Lower lobe of right lung (tissue), 2 donors: ENCODE results near the gene SEC63. TPM values are rescaled to one million over a fixed set of nuclear protein-coding genes. Genes with fewer than 3 reads are reported as not detected.
"Not testable (repeated sequence)": the region's sequence is repeated elsewhere in the genome, so short reads cannot be mapped to it uniquely, and the experiment has no call there.

ENCODE experiments used
- ATAC-seq, 2 donors: fragments of 200-7000 bp; cut with Tn5 transposase; one replicate each; pipeline ENCODE4 v1.9.1; 2020 to 2022; ENCODE audit warnings: mild to moderate bottlenecking in 2 of 2, moderate library complexity in 2 of 2
- DNase-seq: peaks from one replicate; pipeline ENCODE4 v3.0.0-alpha.2; 2020
- H3K27ac ChIP-seq: fragments of 200-600 bp; one replicate; pipeline ENCODE4 v1.8.0; 2022
- H3K27me3 ChIP-seq: fragments of 200-600 bp; one replicate; pipeline ENCODE4 v1.8.0; 2022; ENCODE audit warnings: low read depth
- H3K36me3 ChIP-seq: fragments of 200-600 bp; one replicate; pipeline ENCODE4 v1.8.0; 2022; ENCODE audit warnings: mild to moderate bottlenecking
- H3K4me1 ChIP-seq: fragments of 200-600 bp; one replicate; pipeline ENCODE4 v1.8.0; 2022
- H3K4me3 ChIP-seq: fragments of 200-600 bp; one replicate; pipeline ENCODE4 v1.8.0; 2022; ENCODE audit warnings: mild to moderate bottlenecking
- H3K9me3 ChIP-seq: fragments of 200-600 bp; one replicate; pipeline ENCODE4 v1.8.0; 2022
- CTCF ChIP-seq: fragments of 200-600 bp; IDR thresholded peaks from one replicate; pipeline ENCODE4 v1.8.0; 2022; ENCODE audit warnings: antibody characterized with exemption, mild to moderate bottlenecking
- intact Hi-C: fragments of 100-400 bp; cut with DNase I; formaldehyde crosslinking; loops from one replicate; pipeline ENCODE4 v1.11.0; 2022
- total RNA-seq: library from RNA; stranded (reverse); fragmentation: NEBNext Ultra II Directional; extraction: Animal tissue kit (Norgen Biotek cat#: 25700); gene quantifications from one replicate; pipeline ENCODE4 v1.2.1, GENCODE V29; 2021
- donor health status: DM: no; HTN: yes; CAD: no; lungs with severe emphysema.

SEC63 gene
- total RNA-seq, 1 donor from 2014 or later: 96.5 TPM

GRCh38 chr6:108001696-108002231, 43.8 kb upstream of the SEC63 start:
- intact Hi-C loops: no loop called here
- Histone ChIP-seq H3K27ac (no peak overlapping the region), H3K36me3 (no peaks in the 10 kb centered on the region), H3K9me3 (no peaks in the 10 kb centered on the region), H3K27me3 (no peaks in the 10 kb centered on the region), H3K4me3 (no peak overlapping the region), H3K4me1 (no peaks in the 10 kb centered on the region)
- no peak for DNase-seq
- TF ChIP-seq CTCF: no peak
- no peak for ATAC-seq

- H3K27ac ChIP-seq, H3K9me3 ChIP-seq, H3K36me3 ChIP-seq, H3K4me3 ChIP-seq, H3K27me3 ChIP-seq, intact Hi-C loops, ATAC-seq, H3K4me1 ChIP-seq, DNase-seq: not testable (repeated sequence)
These were observed 42.3 kb upstream of the SEC63 start for GRCh38 chr6:108000259-108000658.

GRCh38 chr6:107999341-107999740, 41.3 kb upstream of the SEC63 start:
- Histone ChIP-seq H3K27me3 (no peaks in the 10 kb centered on the region), H3K36me3 (no peaks in the 10 kb centered on the region), H3K9me3 (no peaks in the 10 kb centered on the region), H3K4me1 (no peaks in the 10 kb centered on the region), H3K27ac (no peak overlapping the region), H3K4me3 (no peak overlapping the region)
- ATAC-seq: no peak
- intact Hi-C loops: no loop called here
- DNase-seq: no peak
- no peak for TF ChIP-seq CTCF

- H3K4me3 ChIP-seq: no peak overlapping the region
- no peak for DNase-seq
- no peaks in the 10 kb centered on the region for H3K4me1 ChIP-seq
- H3K27ac ChIP-seq: no peak overlapping the region
- H3K36me3 ChIP-seq: no peaks in the 10 kb centered on the region
- H3K27me3 ChIP-seq: no peaks in the 10 kb centered on the region
- ATAC-seq: no peak
- TF ChIP-seq CTCF: no peak
- H3K9me3 ChIP-seq: no peaks in the 10 kb centered on the region
- intact Hi-C loops: no loop called here
These were observed 34.0 kb upstream of the SEC63 start for GRCh38 chr6:107991772-107992550.

- Histone ChIP-seq H3K9me3 (no peaks in the 10 kb centered on the region), H3K27me3 (no peaks in the 10 kb centered on the region), H3K4me3 (no peak overlapping the region), H3K27ac (no peak overlapping the region), H3K4me1 (no peaks in the 10 kb centered on the region), H3K36me3 (no peaks in the 10 kb centered on the region)
- TF ChIP-seq CTCF: no peak
- intact Hi-C loops: no loop called here
- no peak for ATAC-seq
- DNase-seq: no peak
These were observed 33.1 kb upstream of the SEC63 start for GRCh38 chr6:107991061-107991460.

GRCh38 chr6:107990587-107990986, 32.6 kb upstream of the SEC63 start:
- H3K4me3 ChIP-seq: not testable (repeated sequence)

More at GRCh38 chr6:107990587-107990986, 32.6 kb upstream of the SEC63 start:
- H3K27me3 ChIP-seq, DNase-seq, ATAC-seq, H3K27ac ChIP-seq, H3K4me1 ChIP-seq, intact Hi-C loops, H3K9me3 ChIP-seq, H3K36me3 ChIP-seq: not testable (repeated sequence)
